NK-92 (cell line): ENCODE results near the gene A4GNT.
"Not testable (repeated sequence)": the region's sequence is repeated elsewhere in the genome, so short reads cannot be mapped to it uniquely, and the experiment has no call there.

Experiments used
- DNase-seq: peaks from one replicate; lab custom pipeline; 2025; ENCODE audit not compliant: unreplicated experiment; lab: John Stamatoyannopoulos, UW

The A4GNT gene

DNA sequence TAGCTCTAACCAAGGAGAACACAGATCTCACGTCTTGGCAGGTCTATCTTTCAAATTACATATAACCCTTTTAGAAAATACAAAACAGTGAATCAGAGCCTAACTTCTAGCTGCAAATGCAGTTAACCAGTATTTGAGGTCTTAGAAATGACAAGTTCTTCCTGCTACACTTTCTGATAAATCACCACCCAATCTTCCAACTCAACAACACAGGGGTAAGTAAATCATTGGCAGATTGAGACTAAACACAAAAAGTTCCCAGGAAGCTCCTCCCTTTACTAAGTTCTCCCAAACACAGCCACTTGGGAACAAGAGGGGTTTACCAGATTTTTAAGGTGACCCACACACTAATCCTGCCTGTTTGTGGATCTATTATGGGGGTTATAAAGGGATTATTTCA, at the start of gene A4GNT:
A4GNT (minus strand) TSS at position 152 of the 400 bp plus-strand sequence. CDS start 1,134 bp downstream, outside the sequence.
- no peak for DNase-seq

DNA sequence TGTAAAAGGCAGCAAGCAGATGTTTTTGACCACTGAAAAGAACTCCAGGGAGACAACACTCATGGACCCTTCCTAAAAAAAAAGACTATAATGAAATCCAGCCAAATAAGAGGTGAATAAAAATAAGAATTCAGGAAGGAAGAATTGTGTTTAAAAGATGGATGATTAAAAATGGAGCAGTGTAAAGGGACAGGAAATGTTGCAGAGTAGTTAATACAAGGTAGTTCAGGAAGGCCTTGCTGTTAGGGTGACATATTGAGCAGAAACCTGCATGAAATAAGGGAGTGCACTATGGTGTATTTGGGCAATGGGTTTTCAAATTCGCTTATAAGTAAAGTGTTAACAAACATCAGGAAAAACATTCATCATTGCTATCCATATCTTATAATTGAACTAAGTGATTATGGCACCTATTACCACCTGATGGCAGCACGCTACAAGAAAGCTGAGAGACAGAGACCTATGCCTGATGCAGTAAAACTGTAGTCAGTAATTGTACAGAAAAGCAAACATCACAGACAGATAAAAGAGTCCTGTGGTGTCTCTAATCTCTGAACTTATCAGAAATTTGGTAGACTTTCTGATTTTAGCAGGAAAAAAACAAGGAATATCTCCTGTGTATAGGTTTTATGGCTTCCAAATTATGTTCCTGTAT, 48.3 kb upstream of the A4GNT start:
- DNase-seq: no peak

DNA sequence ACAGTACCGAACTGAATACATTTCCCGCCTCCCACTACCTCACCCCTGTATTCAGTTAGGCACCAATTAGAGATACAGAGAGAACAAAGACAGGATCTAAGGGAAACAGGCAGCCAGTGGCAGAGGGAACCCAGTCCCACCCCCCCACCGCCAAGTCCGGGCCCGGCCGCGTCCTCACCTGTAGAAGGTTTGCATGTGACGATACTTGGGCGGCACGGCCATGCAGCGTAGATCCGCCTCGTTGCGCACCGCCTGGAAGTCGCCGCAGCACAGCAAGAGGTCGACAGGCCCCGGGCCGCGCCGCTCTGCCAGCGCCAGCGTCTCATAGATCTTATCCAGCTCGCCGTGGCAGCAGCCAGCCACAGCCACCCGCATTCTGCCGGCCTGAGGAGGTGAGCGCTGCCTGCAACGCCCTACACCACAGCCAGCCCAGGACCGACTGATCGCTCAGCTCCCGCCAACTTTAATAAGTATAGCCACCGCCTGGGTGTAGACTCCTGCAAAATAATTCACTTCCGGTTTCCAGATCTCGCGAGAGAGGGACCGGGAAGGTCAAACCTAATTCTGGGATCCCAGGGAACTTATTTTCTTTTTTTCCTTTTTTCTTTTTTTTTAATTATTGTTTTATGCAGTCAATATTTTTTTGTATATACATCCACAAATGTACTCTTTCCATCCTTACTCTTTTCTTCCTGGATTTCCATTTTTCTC, 42.4 kb upstream of the A4GNT start, which contains the start of gene DBR1:
DBR1 (minus strand) TSS at position 501 of the 711 bp plus-strand sequence; CDS start at position 375, 126 bp downstream.
- DNase-seq: no peak

DNA sequence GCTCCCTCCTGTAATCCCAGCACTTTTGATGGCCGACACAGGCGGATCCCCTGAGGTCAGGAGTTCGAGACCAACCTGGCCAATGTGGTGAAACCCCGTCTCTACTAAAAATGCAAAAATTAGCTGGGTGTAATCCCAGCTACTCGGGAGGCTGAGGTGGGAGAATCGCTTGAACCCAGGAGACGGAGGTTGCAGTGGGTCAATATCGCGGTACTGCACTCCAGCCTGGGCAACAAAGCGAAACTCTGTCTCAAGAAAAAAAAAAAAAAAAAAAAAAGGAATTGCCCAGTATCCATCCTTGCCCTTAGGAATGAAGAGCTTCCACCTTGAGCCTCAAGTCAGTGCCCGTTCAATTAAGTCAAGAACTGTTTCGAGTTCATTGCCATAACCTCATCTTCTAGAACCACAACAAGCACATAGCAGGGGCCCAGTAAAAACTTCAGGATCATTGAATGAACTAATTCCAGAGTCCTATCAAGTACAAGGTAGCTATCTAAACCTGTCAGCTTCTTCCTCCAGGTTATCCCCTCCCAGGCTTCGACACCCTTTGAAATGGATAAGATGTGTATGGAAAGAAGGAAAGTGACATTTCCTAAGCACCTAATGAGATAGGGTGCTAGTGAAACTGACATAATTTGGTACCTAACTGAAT, 41.7 kb upstream of the A4GNT start:
- DNase-seq: no peak

DNA sequence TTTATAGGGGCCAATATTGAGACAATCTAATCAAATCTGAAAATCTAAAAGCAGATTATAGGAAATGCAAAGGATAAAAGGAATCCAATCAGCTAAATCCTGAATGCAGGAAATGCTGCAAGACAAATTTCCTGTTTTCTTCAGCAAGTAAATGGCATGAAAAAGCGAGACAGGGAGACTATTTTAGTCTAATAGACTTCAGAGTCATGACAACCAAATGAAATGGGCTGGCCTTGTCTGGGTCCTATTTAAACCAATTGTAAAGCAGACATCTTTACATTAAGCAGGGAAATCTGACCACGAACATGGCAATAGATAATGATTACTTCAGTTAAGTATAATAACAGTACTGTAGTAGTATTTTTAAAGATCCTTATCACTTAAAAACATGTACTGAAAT, 40.4 kb upstream of the A4GNT start:
- DNase-seq: no peak

DNA sequence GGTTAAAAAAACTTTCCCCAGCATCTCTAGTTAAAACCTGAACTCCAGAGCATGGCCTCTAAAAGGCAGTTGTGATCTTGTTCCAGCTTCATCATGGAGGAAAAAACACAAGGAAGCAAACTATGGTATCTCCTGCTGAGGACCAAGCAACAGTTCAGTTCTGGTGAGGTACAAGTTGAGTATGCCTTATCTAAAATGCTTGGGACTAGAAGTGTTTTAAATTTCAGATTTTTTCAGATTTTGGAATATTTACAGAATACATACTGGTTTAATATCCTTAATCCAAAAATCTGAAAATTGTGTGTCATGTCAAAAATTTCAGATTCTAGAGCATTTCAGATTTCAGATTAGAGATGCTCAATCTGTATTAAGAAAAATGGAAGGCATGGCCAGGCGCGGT, 32.9 kb upstream of the A4GNT start:
- DNase-seq: no peak

DNA sequence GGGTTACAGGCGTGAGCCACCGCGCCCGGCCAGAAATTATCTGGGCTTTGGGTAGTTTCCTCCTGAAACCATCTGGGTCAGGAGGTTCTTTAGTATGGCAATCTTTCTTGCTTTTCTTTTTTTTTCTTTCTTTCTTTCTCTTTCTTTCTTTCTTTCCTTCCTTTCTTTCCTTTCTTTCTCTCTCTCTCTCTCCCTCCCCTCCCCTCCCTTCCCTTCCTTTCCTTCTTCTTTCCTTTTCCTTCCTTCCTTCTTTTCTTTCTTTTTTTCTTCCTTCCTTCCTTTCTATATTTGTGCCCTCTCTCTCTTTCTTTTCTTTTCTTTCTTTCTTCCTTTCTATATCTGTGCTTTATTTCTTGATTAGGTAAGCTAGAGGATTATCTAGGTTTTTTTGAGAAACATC, 25.6 kb upstream of the A4GNT start:
- DNase-seq: no peak

DNA sequence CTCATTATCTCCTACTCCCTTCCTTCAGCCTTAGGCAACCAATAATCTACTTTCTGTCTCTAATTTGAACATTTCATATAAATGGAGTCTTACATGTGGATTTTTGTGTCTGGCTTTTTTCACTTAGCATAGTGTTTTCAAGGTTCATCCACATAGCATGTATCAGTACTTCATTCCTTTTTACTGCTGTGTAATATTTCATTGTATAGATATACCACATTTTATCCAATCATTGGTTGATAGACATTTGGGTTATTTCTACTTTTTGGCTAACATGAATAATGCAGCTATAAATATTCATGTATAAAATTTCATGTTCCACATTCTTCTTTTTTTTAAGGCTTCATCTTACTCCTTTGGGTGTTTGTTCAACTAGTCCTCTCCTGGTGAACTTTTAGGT, 22.3 kb upstream of the A4GNT start:
- no peak for DNase-seq

DNA sequence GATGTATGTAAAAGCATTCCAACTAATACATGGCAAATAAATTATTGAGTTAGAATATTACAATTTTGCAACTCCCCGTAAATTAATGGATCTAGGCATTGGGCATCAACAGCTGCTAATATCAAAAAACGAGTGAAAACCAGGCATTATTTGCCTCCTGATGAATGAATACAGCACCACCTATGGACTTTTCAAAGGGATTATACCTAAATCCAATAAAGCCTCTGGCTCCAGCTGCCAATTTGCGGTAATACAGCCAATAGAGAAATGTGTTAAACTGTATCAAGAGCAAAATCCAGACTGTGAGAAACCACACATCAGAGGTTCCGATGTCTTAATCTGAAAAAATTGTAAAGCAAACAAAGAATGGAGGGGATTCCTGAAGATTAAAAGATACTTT, 16.3 kb upstream of the A4GNT start:
- no peak for DNase-seq

DNA sequence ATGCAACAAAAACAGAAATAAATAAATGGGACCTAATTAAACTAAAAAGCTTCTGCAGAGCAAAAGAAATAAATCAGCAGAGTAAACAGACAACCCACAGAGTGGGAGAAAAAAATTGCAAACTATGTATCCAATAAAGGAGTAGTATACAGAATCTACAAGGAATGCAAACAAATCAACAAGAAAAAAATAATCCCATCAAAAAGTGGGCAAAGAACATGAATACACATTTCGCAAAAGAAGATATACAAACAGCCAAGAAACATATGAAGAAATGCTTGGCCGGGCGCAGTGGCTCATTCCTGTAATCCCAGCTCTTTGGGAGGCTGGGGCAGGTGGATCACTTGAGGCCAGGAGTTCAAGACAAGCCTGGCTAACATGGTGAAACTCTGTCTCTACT, 10.0 kb upstream of the A4GNT start:
- DNase-seq: not testable (repeated sequence)

DNA sequence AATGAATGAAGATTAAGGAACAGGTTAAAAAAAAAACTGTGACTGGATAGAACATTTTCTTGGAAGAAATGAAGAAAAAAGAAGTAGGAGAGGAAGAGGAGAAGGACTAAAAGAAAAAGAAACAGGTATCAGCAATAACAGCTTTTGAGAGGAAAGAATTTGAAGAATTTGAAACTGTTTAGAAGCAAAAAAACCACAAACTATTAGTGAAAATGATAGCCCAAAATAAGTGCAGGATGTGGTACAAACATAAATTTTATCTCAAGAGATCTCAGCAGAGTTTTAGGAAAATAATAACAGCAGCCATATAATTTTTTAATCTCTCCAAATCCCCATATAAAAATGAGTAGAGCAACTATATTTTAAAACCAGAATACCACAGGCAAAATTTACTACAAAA, 8.8 kb upstream of the A4GNT start:
- no peak for DNase-seq

DNA sequence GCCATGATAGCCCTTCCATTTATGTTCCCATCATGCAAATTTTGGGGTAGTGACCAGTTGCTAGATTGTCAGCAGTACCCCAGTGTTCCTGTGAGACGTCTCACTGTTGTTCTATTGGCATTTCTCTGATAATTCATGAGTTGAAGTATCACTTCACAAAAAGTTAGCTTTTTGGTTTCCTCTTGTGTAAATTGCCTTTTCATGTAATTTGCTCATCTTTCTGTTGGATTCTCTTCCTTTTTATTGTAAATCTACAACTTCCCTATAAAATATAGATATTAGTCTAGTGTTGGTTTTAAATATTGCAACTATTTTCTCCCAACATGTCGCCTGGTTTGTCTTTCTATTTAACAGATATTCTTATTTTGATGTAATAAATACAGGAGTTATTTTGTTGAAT, 7.5 kb upstream of the A4GNT start:
- DNase-seq: no peak

DNA sequence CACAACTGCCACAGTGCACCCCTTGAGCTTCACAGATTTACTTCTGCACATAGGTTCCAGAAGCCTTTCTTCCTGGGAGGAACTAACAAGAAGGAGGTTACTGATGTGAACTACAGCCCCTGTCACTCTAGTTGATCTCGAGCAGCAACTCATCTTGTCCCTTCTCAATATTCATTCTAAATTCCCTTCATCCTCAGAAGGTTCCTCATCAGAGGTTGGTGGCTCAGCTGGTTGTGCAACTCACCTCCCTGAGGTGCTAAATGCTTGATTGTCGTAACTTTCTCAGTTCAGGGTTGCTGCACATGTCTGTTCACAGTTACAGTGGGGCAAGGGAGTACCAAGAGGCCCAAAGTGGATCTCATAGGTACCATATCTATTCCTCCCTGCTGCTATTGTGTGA, 5.7 kb upstream of the A4GNT start:
- no peak for DNase-seq

DNA sequence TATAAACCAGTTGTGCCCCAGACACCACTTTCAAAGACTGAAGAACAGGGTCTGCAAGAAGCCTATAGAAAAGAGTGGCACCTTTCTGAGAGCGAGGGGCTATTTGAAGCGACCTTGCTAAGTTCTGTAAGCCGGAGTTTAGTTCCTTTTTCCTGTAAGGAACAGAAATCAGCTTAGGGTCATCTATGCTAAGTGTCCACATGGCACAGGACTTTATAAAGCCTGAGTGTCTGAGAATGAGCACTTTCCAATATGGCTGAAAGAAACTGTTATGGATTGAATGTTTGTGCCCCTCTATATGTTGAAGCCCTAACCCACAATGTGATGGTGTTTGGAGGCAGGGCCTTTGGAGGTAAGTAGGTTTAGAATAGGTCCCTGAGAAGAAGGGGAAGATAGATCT, 4.0 kb upstream of the A4GNT start:
- DNase-seq: no peak

DNA sequence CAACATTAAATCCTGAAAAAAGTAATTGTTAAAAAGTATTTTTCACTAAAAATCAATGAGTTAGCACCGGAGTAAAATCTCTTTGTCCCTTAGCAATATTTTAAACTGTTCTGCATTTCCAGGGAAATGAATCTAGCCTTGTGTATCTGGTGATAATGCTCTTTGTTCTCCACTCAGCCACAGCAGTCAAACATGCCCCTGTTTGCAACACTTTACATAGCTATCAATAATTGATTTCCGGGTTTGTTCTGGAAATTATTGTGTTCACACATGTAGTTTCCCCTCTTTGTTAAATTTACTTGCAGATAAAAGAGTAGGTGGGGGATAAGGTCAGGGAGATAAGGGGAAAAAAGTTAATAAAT, 3.6 kb upstream of the A4GNT start:
- no peak for DNase-seq

DNA sequence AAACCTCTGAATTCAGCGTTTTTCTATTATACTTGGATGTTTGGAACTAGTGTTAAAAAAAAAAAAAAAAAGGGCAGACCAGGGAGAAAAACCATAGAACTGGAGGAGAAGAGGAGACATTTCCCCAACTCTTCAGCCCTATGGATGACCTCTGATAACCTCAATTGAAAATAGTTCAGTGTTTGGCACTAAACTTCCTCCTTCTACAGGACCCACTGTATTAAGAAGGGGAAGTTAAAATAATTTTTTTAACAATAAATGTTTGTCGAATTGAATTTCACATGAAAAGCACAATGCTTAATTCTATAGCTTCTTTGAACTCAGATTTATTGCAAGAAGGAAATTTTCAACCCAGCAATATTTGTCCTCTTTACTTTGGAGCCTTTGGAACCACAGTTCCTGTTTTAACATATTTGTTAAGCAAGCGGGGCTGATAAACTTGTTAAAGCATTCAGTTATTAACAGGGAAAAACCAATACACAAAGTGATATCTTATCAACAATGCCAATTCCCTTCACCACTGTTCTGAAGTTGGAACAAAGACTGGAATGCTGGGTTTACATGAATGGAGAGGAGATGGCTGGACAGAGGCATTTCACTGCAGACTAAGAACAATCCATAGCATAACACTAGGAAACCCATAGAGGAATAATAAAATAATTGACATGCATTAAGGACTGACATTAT, 3.1 kb upstream of the A4GNT start:
- no peak for DNase-seq

DNA sequence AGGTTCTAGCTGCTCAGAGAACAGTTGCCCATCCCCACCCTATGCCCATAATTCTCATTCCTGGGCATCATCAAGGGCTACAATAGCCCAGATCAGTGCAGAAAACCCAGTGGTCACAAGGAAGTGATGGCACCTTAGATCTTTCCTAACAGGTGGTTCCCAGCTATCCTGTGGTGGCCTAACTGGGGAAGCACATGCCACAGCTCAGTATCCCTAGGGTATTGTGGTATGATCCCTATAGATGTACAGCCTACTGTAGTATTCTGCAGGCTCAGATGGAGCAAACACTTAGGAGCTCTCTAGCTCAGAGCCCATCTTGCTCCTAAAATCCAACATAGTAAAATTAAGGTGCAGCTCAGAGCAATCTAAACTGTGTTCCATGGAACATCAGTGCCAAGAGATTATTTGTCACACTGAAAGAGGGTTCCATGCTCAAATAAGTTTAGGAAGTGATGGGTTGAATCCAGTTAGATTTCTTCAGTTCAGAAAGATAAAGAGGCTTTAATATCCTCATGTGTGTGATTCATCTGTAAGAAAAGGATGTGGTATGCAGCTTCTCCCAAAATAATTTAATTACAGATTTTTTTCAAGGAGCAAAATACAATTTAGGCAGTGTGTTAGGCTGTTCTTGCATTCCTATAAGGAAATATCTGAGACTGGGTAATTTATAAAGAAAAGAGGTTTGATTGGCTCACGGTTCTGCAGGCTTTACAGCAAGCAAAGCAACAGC, 4.4 kb downstream of the A4GNT start:
- DNase-seq: no peak

DNA sequence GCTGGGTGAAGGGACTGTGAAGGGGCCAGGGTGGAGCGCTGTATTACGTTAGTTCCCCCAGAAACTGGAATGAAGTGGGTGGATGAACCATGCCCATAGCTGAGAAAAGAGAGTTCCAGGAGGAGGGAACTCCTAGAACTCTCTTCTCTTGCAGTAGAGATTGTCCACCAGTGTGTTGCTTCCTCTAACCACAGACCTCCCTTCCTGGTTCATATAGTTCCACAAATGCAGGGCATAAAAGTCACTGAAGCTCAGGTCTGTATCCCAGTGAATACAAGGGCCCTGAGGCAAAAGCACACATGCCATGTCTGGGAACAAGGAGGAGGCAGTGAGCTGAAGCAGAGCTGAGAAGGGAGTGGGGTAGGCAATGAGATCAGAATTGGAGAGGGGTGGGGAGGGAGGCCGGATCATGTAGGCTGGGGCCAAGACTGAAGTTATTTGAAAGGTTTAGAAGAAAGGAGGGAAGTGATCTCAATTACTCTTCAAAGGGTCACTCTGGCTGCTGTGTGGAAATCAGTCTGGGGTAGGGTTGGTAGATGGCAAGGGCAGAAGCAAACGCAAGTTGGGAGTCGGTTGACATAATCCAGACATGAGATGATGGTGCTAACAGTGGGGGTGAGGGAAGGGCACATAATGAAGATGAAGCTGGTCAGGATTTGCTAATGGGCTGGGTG, 6.5 kb downstream of the A4GNT start:
- no peak for DNase-seq

DNA sequence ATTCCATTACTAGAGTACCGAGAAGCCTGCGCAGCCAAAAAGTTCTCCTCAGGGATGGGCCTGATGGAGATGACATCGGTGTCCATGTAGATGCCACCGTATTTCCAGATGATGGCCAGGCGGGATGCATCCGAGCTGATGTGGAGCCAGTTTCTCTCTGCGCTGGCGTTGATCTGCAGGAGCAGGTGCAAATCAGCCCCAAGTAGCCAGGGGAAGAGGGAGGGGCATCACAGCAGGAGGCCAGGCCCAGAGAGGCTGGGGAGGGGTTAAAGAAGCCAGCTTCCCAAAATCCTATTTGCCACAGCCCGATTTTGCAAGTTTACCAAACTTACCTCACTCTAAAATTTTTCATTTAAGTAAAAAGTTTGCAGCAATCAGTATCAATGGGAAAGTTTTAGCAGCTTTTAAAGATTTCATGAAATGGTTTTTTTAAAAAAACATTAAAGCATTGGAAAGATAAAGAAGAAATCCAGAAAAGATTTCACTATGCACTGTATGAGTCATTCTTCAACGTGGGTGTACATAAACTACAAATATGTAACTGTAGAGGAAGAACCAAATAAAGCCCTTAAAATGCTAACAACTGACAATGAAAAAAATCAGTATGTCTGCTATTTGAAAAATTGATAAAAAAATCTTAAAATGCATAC, 7.4 kb downstream of the A4GNT start:
- DNase-seq: no peak

DNA sequence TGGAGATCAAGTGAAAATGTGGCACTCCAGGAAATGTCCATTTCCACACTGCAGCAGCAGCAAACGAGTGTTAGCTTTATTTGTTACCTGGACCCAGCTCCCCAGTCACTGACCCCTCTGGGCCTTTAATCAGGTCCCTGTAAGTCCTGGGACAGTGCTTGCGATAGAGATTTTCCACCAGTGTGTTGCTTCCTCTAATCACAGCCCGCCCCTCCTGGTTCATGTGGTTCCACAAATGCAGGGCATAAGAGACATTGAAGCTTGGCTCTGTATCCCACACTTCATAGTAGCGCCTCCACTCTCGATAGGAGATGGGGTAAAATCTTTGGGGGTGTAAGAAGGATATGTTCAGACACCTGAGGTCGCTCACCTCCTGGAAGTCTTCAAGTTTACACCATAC, 8.0 kb downstream of the A4GNT start:
- no peak for DNase-seq
